Suppressor macrophage treated with lipopolysaccharide for 4 hours (primary cell): ENCODE results near the gene MUC6.
"Not testable (repeated sequence)": the region's sequence is repeated elsewhere in the genome, so short reads cannot be mapped to it uniquely, and the experiment has no call there.

Experiments
- DNase-seq: peaks from one replicate; pipeline ENCODE4 v3.0.0-alpha.2; 2020

Gene MUC6

DNA sequence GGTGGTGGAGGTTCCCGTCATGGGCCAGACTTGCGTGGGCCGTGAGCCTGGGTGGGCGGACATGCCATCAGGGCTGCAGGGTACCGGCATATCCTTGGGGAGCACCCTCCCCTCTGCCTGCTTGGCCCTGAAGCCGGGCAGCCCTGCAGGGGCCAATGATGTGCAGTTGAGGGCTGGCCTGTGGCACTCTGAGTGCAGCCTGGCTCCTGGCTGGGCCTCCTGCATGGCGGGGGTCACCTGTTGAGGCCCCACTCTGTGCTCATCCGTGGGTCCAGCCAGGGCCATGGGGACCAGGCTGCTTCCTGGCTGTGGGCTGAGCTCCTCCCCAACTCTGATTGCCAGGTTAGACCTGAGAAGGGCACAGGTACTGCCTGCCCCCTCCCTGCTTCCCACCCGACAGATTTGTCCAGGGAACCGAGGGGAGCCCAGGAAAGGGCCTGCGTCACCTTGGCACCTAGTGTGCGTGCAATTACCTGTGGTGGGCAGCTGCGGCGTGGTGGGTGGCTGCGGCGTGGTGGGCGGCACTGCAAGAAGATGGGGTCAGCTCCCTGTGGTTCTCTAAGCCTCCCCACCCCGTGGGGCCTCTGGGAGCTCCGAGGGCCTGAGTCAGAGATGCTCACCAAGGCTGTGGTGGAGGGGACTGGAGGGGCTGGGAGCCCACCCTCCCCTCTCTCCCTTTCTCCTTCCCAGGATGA lies 16.2 kb downstream of the MUC6 start:
- no peak for DNase-seq

GRCh38 chr11:1019321-1019910 lies 17.1 kb downstream of the MUC6 start:
- DNase-seq, result no peak

DNA sequence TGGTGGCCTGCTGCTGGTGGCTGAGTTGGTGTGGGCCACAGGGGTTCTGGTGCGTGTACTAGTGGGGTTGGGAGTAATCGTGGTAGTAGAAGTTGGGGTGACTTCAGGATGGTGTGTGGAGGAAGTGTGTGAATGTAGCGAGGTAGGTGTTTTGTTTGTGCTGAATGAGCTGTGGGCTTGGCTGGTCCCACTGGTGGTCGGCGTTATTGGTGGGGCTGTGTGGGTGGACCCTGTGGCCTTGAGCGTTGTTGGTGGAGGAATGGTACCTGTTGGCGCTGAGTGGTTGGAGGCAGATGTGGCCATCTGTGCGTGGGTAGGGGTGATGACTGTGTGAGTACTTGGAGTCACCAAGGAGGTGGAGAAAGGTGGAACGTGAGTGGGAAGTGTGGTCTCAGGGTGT lies 18.4 kb downstream of the MUC6 start:
- no peak for DNase-seq

DNA sequence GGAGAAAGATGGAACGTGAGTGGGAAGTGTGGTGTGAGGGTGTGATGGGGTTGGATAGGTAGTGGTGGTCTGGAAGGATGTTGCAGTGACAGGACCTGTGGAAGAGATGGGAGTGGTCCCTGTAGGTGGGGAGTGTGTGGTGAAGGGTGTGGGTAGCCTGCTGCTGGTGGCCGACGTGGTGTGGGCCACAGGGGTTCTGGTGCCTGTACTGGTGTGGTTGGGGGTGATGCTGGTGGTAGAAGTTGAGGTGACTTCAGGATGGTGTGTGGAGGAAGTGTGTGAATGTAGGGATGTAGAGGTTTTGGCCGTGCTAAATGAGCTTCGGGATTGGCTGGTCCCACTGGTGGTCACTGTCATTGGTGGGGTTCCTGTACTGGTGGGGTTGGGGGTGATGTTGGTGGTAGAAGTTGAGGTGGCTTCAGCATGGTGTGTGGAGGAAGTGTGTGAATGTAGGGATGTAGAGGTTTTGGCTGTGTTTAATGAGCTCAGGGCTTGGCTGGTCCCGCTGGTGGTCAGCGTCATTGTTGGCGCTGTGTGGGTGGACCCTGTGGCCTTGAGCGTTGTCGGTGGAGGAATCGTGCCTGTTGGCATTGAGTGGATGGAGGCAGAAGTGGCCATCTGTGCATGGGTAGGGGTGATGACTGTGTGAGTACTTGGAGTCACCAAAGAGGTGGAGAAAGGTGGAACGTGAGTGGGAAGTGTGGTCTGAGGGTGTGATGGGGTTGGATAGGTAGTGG lies 19.1 kb downstream of the MUC6 start:
- no peak for DNase-seq

- not testable (repeated sequence) for DNase-seq
Measured at GRCh38 chr11:1016610-1017126, 19.9 kb downstream of the MUC6 start.

DNA sequence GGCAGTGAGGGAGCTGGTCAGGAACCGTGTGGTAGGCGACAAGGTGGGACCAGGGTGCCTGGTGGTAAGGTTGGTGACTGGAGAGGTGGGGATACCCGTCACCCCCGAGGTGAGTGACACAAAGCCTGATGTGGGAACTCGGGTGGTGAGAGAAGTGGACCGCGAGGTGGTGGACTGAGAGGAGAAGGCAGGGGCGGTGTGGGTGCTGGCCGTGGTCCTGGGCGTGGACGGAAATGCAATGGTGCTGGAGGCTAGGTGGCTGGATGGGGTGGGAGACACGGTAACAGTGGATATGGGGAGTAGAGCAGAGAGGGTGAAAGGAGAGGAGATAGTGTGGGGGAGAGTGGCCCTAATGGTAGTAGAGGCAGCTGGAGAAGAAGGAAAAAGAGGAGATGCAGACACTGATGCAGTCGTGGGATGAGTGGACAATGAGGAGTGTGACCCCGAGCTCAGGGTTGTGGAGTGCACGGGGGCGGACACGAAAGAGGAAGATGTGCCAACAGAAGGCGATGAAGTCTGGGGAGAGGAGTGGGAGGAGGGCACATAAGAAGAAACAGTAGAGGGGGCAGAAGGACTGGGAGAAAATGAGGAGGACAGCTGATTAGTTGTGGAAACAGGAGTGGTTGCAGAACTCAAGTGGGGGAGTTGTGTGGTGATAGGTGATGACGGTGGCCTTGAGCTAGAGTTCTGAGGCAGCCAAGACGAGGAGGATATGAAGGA lies 20.5 kb downstream of the MUC6 start:
- DNase-seq, result peak; percentile 46

- no peak for DNase-seq
Measured at GRCh38 chr11:1015064-1015463, 21.5 kb downstream of the MUC6 start.

- DNase-seq, result no peak
Measured at GRCh38 chr11:1014276-1014675, 22.2 kb downstream of the MUC6 start.

- no peak for DNase-seq
Measured at GRCh38 chr11:1013631-1013935, 22.9 kb downstream of the MUC6 start.

DNA sequence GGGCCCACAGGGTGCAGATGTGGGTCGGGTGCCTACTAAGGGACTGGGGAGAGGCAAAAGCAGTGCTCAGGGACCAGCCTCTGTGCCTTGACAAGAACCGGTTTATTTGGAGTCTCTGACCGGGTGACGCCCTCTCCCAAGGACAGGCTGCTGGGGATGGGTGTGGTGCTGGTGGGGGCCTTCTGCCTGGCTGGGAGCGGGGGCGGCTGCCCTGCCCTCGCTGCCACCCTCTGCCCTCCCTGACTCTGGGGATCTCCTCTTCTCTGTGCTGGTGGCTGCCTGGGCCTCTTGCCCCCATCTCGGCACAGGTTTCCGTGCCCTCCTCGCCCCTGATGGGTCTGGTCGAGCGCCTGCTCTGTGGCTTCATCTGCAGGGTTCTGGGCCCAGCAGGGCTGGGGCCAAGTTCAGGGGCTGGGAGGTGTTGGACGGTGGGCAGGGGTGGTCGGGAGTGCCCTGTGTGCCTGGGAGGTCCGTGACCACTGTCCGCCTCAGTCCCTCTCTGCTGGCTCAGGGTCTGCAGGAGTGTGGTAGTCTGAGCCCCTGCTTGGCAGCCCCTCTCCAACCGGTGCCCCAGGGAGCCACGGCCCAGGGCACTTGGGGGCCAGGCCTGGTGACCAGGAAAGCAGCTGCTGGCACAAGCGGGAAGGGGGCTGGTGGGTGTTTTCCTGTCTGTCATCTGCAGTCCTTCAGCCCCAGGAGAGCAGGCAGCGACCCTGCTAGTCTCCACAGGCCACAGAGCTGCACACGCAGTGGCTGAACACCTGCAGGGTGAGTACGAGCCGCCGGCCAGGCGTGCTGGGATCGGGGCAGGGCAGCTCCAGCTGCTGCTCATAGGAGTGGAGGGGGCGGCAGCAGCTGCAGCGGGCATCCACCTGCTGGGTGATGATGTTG lies 23.5 kb downstream of the MUC6 start:
- DNase-seq, result no peak

- DNase-seq, result no peak
Measured at GRCh38 chr11:1012291-1012690, 24.2 kb downstream of the MUC6 start.

DNA sequence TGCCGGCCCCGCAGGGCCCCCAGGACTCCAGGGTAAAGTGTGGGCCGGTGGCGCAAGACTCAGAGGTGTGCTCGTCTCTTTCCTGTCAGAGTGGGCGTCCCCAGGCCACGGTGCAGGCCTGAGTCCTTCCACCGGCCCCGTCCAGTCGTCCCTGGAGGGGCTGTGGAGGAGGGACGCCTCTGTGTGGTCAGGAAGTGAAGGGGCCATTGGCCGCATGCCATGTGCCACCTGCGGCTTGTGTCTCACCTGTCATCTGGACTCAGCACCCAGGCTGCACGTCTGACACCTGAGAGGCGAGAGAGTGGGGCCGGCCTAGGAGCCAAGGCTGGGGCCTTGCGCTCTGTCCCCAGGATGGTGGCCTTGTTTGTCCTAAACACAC lies 25.2 kb downstream of the MUC6 start:
- DNase-seq, result no peak

- DNase-seq, result no peak
Measured at GRCh38 chr11:1010551-1011319, 25.8 kb downstream of the MUC6 start.

- DNase-seq, result no peak
Measured at GRCh38 chr11:1009991-1010390, 26.5 kb downstream of the MUC6 start.

DNA sequence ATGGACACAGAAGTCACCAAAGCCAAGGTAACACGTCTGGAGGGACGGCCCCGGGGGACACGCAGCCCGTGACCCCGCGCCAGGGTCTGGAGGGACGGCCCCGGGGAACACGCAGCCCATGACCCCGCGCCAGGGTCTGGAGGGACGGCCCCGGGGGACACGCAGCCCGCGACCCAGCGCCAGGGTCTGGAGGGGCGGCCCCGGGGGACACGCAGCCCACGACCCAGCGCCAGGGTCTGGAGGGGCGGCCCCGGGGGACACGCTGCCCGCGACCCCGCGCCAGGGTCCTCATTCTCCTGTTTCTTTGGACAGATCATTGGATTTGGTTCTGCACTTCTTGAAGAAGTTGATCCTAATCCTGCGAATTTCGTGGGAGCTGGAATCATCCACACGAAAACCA lies 27.1 kb downstream of the MUC6 start:
- no peak for DNase-seq

DNA sequence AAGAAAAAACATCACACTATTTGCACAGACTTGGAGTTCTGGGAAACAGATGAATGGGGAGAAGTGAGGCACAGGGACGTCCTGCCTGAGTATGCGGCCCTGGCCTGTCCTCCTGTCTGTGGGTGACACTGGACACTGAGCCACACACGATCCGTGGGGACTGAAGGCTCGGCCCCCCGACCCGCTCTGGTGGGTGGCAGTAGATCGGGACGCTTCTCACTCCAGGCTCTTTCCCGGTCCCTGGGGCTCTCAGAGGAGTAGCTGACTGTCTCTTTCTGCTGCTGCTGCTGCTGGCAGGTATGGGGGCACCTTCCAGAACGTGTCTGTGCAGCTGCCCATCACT lies 27.7 kb downstream of the MUC6 start:
- DNase-seq, result no peak

DNA sequence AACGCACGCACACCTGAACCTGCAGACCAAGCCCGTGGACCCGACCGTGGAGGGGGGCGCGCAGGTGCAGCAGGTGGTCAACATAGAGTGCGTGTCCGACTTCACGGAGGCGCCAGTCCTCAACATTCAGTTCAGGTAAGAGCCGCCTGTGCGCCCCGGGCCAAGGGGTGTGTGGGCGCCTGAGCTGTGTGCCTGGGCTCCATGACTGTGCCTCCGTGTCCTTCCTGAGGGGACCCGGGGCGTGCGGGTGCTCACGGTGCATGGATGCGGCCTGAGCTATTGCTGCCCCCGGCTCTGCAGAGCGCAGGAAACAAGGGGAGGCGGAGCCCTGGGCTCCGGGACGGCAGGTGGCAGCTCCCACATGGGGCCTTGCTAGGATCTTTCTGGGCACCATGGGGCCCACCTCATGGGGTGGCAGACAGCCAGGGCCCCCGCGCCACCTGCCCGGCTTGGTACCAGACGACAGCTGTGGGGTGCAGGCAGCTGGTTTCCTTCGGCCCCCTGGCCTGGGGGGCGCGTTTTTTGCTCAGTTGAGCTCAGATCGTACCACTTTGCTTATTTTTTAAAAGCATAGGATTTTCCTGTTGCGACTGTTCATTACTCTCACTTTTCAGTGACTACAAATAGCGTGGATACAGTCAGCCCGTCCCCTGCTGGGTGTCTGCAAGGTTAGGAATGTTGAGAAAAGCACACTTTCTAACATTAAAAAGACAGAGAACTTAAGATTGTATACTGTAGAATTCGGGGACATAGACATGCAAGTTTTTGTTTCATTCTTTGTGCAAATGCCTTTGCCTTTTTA lies 28.3 kb downstream of the MUC6 start:
- DNase-seq, result no peak

GRCh38 chr11:1007279-1007678 lies 29.2 kb downstream of the MUC6 start:
- DNase-seq, result no peak

- no peak for DNase-seq
Measured at GRCh38 chr11:1006762-1007161, 29.8 kb downstream of the MUC6 start.

DNA sequence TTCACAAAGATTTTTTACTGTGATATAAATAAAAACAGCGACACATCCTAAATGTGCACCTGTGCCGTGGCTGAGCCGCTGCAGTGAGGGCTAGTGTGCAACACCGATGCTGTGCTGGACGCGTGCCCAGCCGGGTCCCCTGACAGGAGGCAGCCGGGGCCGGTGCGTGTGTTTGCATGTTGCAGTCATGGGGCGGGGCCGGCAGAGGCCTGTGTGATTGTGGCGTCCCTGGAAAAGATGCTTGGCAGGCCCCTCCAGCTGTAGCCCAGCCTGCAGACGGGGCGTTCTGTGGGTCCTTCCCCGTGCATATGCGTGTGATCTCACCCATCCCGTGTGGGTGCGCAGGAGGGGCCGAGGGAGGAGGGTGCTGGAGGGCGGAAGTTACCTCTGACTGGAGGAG lies 30.6 kb downstream of the MUC6 start:
- no peak for DNase-seq

DNA sequence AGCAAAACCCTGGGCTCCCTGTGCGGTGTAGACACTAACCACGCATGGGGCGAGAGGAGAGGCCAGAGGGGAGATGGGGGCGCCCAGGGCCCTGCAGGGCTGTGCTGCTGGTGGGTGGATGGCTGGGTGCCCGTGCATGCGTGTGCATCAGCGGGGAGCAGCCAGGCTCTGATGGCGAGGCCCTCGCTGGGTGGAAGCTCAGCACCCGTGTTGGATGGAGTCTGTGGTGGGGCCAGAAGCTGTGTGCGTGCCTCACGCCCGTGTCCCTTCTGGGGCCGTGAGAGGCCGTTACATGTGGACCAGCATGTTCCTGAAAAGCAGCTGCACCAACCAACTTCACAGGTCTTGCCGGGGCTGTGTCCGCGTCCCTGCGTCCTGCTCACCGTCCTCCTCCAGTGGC lies 33.4 kb downstream of the MUC6 start:
- no peak for DNase-seq
